Psoas muscle (tissue), 8 donors: ENCODE measurements around the gene GHR. TPM values are rescaled to one million over a fixed set of nuclear protein-coding genes. Genes with fewer than 3 reads are reported as not detected.

ENCODE experiments used
- ATAC-seq, 4 donors: fragments of 200-7000 bp; cut with Tn5 transposase; one replicate each; pipeline ENCODE4 v1.9.1; 2020; ENCODE audit warnings: moderate library complexity in 3 of 4, mild to moderate bottlenecking in 2 of 4
- DNase-seq, 2 donors: peaks; one replicate each; pipeline ENCODE4 v3.0.0-alpha.2; 2020
- H3K27ac ChIP-seq: fragments of 200-600 bp; one replicate; pipeline ENCODE4 v1.8.0; 2022
- H3K27me3 ChIP-seq, 3 donors: fragments of 200-600 bp in 1 of 3; one replicate each; pipeline versions ENCODE4 v1.6.1 to v1.8.0; 2013 to 2022; ENCODE audit warnings: low read length in 2 of 3, mild to moderate bottlenecking in 2 of 3, moderate library complexity in 1 of 3; ENCODE audit not compliant: insufficient read depth in 3 of 3
- H3K36me3 ChIP-seq, 2 donors: fragments of 200-600 bp in 1 of 2; one replicate each; pipeline versions ENCODE4 v1.6.1 to v1.8.0; 2013 to 2022; ENCODE audit warnings: low read depth in 1 of 2, mild to moderate bottlenecking in 1 of 2, moderate library complexity in 1 of 2; ENCODE audit not compliant: insufficient read depth in 1 of 2
- H3K4me1 ChIP-seq: fragments of 200-600 bp; one replicate; pipeline ENCODE4 v1.8.0; 2022
- H3K4me3 ChIP-seq: fragments of 200-600 bp; one replicate; pipeline ENCODE4 v1.8.0; 2022; ENCODE audit warnings: mild to moderate bottlenecking
- H3K9me3 ChIP-seq: fragments of 200-600 bp; one replicate; pipeline ENCODE4 v1.8.0; 2022
- CTCF ChIP-seq: fragments of 200-600 bp; IDR thresholded peaks from one replicate; pipeline ENCODE4 v1.8.0; 2022; ENCODE audit warnings: antibody characterized with exemption
- WGBS, 3 donors: extraction: QIAGEN DNeasy Blood & Tissue Kit; methylation state at CpG; one replicate each; pipeline versions ENCODE4 v1.1.6 to v1.1.7; 2013; 5-methylcytosine and 5-hydroxymethylcytosine counted together
- intact Hi-C, 2 donors: fragments of 100-400 bp; cut with DNase I; formaldehyde crosslinking; loops; one replicate each; pipeline versions ENCODE4 v1.11.0 to v1.14.2; 2022
- polyA plus RNA-seq, 3 donors: library from polyadenylated mRNA; stranded (reverse); fragments of 200-250 nt; gene quantifications; one replicate each; pipeline ENCODE4 v1.2.3, GENCODE V29; 2013
- total RNA-seq, 4 donors: library from RNA; stranded (reverse); fragmentation: NEBNext Ultra II Directional in 2 of 4; extraction: Animal tissue kit (Norgen Biotek cat#: 25700) in 2 of 4; gene quantifications; one replicate each; pipeline versions ENCODE4 v1.2.1 to v1.2.4, GENCODE V29; 2021 to 2023
- donor health status: healthy with polysubstance abuse.
- donor health status: DM: no; HTN: no; CAD: no; lungs with moderate emphysema.
- donor health status: Bipolar disorder and iron deficiency.
- donor health status: healthy.
- donor health status: DM: yes; HTN: yes; CAD: no.
- donor health status: DM: no; HTN: no; CAD: no.
- donor health status: DM: no; HTN: no; CAD: no.
- donor health status: DM: yes; HTN: yes; CAD: no.

The GHR gene
- total and polyA plus RNA-seq, 7 donors: 12.4 to 60.3 (median 32.1) TPM

GRCh38 chr5:42599106-42599505, 175.9 kb downstream of the GHR start:
- ATAC-seq (no peak), DNase-seq (no peak)
- WGBS, 3 donors: 36 to 67% (median 50%) methylated on average over 3 of the region's 3 CpGs
- Histone ChIP-seq H3K27ac (peak overlapping the region; percentile 82), H3K4me3 (no peak overlapping the region), H3K4me1 (peaks cover 55% of the 10 kb centered on the region), H3K27me3 (no peaks in the 10 kb centered on the region), H3K9me3 (no peaks in the 10 kb centered on the region), H3K36me3 (no peaks in the 10 kb centered on the region)
- TF ChIP-seq CTCF: no peak
- intact Hi-C loops: no loop called here

GRCh38 chr5:42600441-42600840, 177.2 kb downstream of the GHR start:
- ATAC-seq (peak in 3 of 4 donors; percentile 6 to 13 (median 12)), DNase-seq (no peak)
- no peak for TF ChIP-seq CTCF
- Histone ChIP-seq H3K27me3 (no peaks in the 10 kb centered on the region), H3K27ac (peak overlapping the region; percentile 82), H3K4me1 (peaks cover 56% of the 10 kb centered on the region), H3K4me3 (no peak overlapping the region), H3K36me3 (no peaks in the 10 kb centered on the region), H3K9me3 (no peaks in the 10 kb centered on the region)
- 96 to 100% (median 98%) methylated on average over 1 of the region's 1 CpG for WGBS, 3 donors
- intact Hi-C loops: no loop called here

GRCh38 chr5:42604171-42604711, 181.0 kb downstream of the GHR start:
- ATAC-seq (peak in 3 of 4 donors; percentile 42 to 61 (median 59)), DNase-seq (no peak)
- no peak for TF ChIP-seq CTCF
- Histone ChIP-seq H3K4me3 (no peak overlapping the region), H3K4me1 (peaks cover 49% of the 10 kb centered on the region), H3K36me3 (no peaks in the 10 kb centered on the region), H3K9me3 (no peaks in the 10 kb centered on the region), H3K27ac (peak overlapping the region; percentile 75), H3K27me3 (no peaks in the 10 kb centered on the region)
- intact Hi-C loops: no loop called here

GRCh38 chr5:42605490-42605889, 182.3 kb downstream of the GHR start:
- intact Hi-C loops: no loop called here
- WGBS, 3 donors: 72 to 76% (median 74%) methylated on average over 2 of the region's 2 CpGs
- Histone ChIP-seq H3K27me3 (no peaks in the 10 kb centered on the region), H3K36me3 (no peaks in the 10 kb centered on the region), H3K4me1 (peaks cover 47% of the 10 kb centered on the region), H3K27ac (peak overlapping the region; percentile 75), H3K4me3 (no peak overlapping the region), H3K9me3 (no peaks in the 10 kb centered on the region)
- DNase-seq (no peak), ATAC-seq (no peak)
- no peak for TF ChIP-seq CTCF

- Histone ChIP-seq H3K4me1 (peaks cover 48% of the 10 kb centered on the region), H3K27me3 (no peaks in the 10 kb centered on the region), H3K4me3 (no peak overlapping the region), H3K9me3 (no peaks in the 10 kb centered on the region), H3K36me3 (no peaks in the 10 kb centered on the region), H3K27ac (peak overlapping the region; percentile 75)
- WGBS, 3 donors: 32 to 37% (median 33%) methylated on average over 4 of the region's 4 CpGs
- intact Hi-C loops: no loop called here
- TF ChIP-seq CTCF: no peak
- DNase-seq: no peak
- peak; percentile 74 to 90 (median 82) for ATAC-seq
These were observed 183.2 kb downstream of the GHR start for GRCh38 chr5:42606464-42606869.
